Adipocyte (in vitro differentiated cells): ENCODE measurements around the gene KLHL6.
A peak's percentile ranks its signal among the peaks of the same experiment; 100 is the strongest.

Experiments
- DNase-seq: peaks from one replicate; pipeline ENCODE4 v3.0.0-alpha.2; 2015; ENCODE audit warnings: low read depth
- H3K27me3 ChIP-seq: replicated peaks from 2 replicates; pipeline ENCODE4 v1.7.0; 2013; ENCODE audit warnings: mild to moderate bottlenecking, low read length, moderate library complexity; ENCODE audit not compliant: control insufficient read depth, insufficient read depth
- H3K36me3 ChIP-seq: 2 replicates; pipeline ENCODE4 v1.7.0; 2013; ENCODE audit warnings: low read length, mild to moderate bottlenecking, moderate library complexity; ENCODE audit not compliant: control insufficient read depth, insufficient read depth, severe bottlenecking
- H3K4me1 ChIP-seq: 2 replicates; pipeline ENCODE4 v1.7.0; 2013; ENCODE audit warnings: mild to moderate bottlenecking, low read length, moderate library complexity; ENCODE audit not compliant: control insufficient read depth, insufficient read depth
- H3K4me3 ChIP-seq: 2 replicates; pipeline ENCODE4 v1.7.0; 2013; ENCODE audit warnings: mild to moderate bottlenecking, low read length, moderate library complexity
- H3K9ac ChIP-seq: 2 replicates; pipeline ENCODE4 v1.7.0; 2013; ENCODE audit warnings: mild to moderate bottlenecking, low read length, moderate library complexity
- H3K9me3 ChIP-seq: 2 replicates; pipeline ENCODE4 v1.7.0; 2013; ENCODE audit warnings: mild to moderate bottlenecking, low read length, moderate library complexity; ENCODE audit not compliant: control insufficient read depth

Gene KLHL6

GRCh38 chr3:183500981-183501704, 54.4 kb downstream of the KLHL6 start:
- Histone ChIP-seq H3K9me3 (peaks cover 9% of the 10 kb centered on the region), H3K36me3 (no peaks in the 10 kb centered on the region), H3K9ac (no peak overlapping the region), H3K4me1 (no peaks in the 10 kb centered on the region), H3K4me3 (no peak overlapping the region), H3K27me3 (peaks cover 15% of the 10 kb centered on the region)
- no peak for DNase-seq

DNA sequence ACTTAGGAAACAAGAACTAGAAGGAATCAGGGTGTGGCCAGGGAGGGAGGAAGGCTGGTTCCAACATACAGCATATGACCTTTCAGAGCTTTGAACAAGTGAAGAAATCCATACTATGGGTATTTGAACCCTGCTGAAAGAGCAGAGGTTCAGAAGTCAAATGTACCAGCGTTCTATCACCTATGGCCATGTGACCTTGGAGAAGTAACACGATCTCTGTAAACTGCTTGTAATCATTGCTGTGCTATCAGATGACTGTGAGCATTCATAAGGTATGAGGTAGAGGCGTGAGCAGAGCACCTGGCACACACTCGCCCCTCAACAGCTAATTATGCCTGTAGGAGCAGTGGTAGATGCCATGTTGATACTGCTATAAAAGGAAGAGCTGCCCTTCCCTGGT, 55.2 kb downstream of the KLHL6 start:
- Histone ChIP-seq H3K4me3 (no peak overlapping the region), H3K36me3 (no peaks in the 10 kb centered on the region), H3K9ac (no peak overlapping the region), H3K27me3 (peaks cover 15% of the 10 kb centered on the region), H3K9me3 (peaks cover 7% of the 10 kb centered on the region), H3K4me1 (no peaks in the 10 kb centered on the region)
- DNase-seq, result no peak

- H3K4me3 ChIP-seq, result no peak overlapping the region
- peaks cover 6% of the 10 kb centered on the region for H3K9me3 ChIP-seq
- H3K27me3 ChIP-seq, result peaks cover 25% of the 10 kb centered on the region
- H3K9ac ChIP-seq, result no peak overlapping the region
- H3K36me3 ChIP-seq, result no peaks in the 10 kb centered on the region
- no peaks in the 10 kb centered on the region for H3K4me1 ChIP-seq
- no peak for DNase-seq
Observed at GRCh38 chr3:183498634-183499033, 56.9 kb downstream of the KLHL6 start.

DNA sequence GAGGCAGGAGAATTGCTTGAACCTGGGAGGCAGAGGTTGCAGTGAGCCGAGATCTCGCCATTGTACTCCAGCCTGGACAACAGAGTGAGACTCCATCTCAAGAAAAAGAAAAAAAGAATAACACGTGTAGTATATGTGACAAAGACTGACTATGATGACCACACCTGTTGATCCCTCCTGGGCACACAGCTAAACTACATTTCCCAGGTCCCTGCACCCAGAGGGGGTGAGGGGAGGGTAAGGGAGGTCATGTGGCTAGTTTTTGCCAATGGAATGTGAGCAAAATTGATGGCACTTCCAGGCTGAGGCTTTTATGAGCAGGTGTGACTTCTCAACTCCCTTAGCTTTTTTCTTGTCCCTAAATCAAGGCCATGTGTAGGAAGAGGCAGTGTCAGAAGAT, 58.2 kb downstream of the KLHL6 start:
- Histone ChIP-seq H3K4me1 (no peaks in the 10 kb centered on the region), H3K27me3 (peaks cover 26% of the 10 kb centered on the region), H3K4me3 (no peak overlapping the region), H3K36me3 (no peaks in the 10 kb centered on the region), H3K9me3 (peaks cover 6% of the 10 kb centered on the region), H3K9ac (no peak overlapping the region)
- no peak for DNase-seq

DNA sequence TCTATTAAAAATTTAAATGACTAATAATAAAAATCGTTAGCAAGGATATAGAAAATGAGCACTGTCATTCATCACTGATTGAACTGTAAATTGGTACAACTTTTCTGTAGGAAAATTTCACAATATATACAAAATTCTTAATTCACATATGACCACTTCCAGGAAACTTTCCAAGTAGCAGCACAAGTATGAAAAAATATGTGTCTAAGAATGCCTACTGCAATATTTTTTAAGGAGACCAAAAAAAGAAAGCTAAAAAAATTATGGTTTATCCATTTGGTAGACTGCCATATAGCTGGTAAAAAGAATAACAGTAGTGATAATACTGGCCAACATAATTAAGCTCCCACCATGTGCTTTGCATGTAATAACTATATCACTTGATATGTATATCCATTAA, 59.2 kb downstream of the KLHL6 start:
- peaks cover 26% of the 10 kb centered on the region for H3K27me3 ChIP-seq
- peak; percentile 61 for DNase-seq
- H3K4me1 ChIP-seq, result no peaks in the 10 kb centered on the region
- peaks cover 6% of the 10 kb centered on the region for H3K9me3 ChIP-seq
- H3K9ac ChIP-seq, result no peak overlapping the region
- no peak overlapping the region for H3K4me3 ChIP-seq
- no peaks in the 10 kb centered on the region for H3K36me3 ChIP-seq

- no peaks in the 10 kb centered on the region for H3K36me3 ChIP-seq
- H3K27me3 ChIP-seq, result peaks cover 11% of the 10 kb centered on the region
- DNase-seq, result no peak
- H3K4me3 ChIP-seq, result no peak overlapping the region
- H3K9me3 ChIP-seq, result peaks cover 6% of the 10 kb centered on the region
- H3K9ac ChIP-seq, result no peak overlapping the region
- H3K4me1 ChIP-seq, result peaks cover 9% of the 10 kb centered on the region
Observed at GRCh38 chr3:183494341-183494740, 61.2 kb downstream of the KLHL6 start.

- DNase-seq, result no peak
- Histone ChIP-seq H3K4me3 (no peak overlapping the region), H3K9me3 (peaks cover 6% of the 10 kb centered on the region), H3K36me3 (no peaks in the 10 kb centered on the region), H3K4me1 (peaks cover 12% of the 10 kb centered on the region), H3K27me3 (peaks cover 11% of the 10 kb centered on the region), H3K9ac (no peak overlapping the region)
Observed at GRCh38 chr3:183493296-183494045, 62.0 kb downstream of the KLHL6 start.

DNA sequence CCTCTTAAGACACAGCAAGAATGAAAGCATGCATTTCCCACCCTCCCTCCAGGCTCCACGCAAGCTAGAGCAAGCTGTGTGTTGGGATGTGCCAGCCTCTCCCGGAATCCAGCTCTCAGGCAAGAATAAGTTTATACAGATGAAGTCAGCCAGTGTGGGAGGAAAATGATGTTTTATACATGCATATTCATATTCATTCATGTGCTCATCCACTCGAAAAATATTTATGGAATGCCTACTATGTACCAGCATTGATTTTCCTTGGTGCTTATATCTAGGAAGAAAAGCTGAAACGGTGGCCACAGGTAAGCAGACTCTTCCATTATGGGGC, 62.7 kb downstream of the KLHL6 start:
- Histone ChIP-seq H3K9me3 (peaks cover 6% of the 10 kb centered on the region), H3K27me3 (peaks cover 11% of the 10 kb centered on the region), H3K4me3 (no peak overlapping the region), H3K9ac (no peak overlapping the region), H3K36me3 (no peaks in the 10 kb centered on the region), H3K4me1 (peaks cover 12% of the 10 kb centered on the region)
- DNase-seq, result peak; percentile 48

DNA sequence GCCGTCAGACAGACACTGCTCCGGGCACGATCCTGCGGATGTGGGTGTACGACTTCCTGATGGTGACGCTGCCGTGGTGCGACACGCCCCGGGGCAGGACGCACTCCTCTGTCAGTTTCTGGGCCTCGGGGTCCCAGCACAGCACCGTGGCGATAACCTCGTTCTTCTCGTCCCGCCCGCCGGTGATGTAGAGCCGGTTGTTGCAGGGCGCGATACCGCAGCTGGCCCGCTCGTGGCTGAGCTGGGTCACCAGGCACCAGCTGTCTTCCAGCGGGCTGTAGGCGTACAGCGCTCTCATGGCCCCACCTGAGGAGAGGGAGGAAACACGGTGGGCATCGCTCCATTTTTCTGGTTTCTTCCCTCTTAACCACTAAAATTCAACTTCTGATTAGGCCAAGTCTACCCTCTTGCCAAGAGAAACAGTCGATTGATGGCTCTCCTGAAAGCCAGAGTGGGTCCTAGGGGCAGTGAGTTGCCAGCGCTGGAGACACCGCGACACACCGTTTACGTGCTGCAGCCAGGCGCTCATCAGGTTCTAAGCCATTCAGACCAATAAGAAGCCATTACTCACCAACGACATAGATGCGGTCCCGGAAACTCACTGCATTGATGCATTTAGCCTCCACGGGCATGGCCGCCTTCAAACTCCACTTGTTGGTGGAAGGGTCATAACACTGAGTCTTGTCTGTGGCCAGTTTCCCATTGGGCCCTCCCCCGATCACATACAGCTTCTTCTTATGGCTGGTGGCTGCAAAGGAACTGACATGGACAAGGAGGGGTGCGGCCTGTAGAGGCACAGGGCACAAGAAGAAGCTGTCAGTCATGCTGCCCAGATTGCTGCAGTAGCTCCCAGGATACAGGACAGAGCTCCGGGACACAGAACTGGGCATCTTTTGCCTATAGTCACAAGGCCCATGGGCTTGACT, 63.3 kb downstream of the KLHL6 start:
- Histone ChIP-seq H3K9ac (no peak overlapping the region), H3K4me3 (no peak overlapping the region), H3K36me3 (no peaks in the 10 kb centered on the region), H3K9me3 (peaks cover 6% of the 10 kb centered on the region), H3K27me3 (peaks cover 11% of the 10 kb centered on the region), H3K4me1 (peaks cover 12% of the 10 kb centered on the region)
- DNase-seq, result no peak

GRCh38 chr3:183491109-183491922, 64.2 kb downstream of the KLHL6 start:
- peaks cover 6% of the 10 kb centered on the region for H3K9me3 ChIP-seq
- no peaks in the 10 kb centered on the region for H3K36me3 ChIP-seq
- peaks cover 12% of the 10 kb centered on the region for H3K4me1 ChIP-seq
- H3K27me3 ChIP-seq, result peaks cover 11% of the 10 kb centered on the region
- H3K9ac ChIP-seq, result no peak overlapping the region
- H3K4me3 ChIP-seq, result no peak overlapping the region
- no peak for DNase-seq
